Breast epithelium (tissue), 4 donors: ENCODE results near the gene CDH10. TPM values are rescaled to one million over a fixed set of nuclear protein-coding genes. Genes with fewer than 3 reads are reported as not detected.

ENCODE experiments used
- DNase-seq, 2 donors: peaks; one replicate each; pipeline ENCODE4 v3.0.0-alpha.2; 2019; ENCODE audit warnings: low spot score in 2 of 2
- H3K27ac ChIP-seq, 2 donors: fragments of 200-600 bp; sonication (generic) in 1 of 2; one replicate each; pipeline ENCODE4 v1.5.1; 2016 to 2019; ENCODE audit warnings: mild to moderate bottlenecking in 1 of 2
- H3K27me3 ChIP-seq, 2 donors: fragments of 200-600 bp; sonication (generic) in 1 of 2; one replicate each; pipeline versions ENCODE4 v1.5.1 to v1.6.0; 2017 to 2019; ENCODE audit warnings: control low read depth in 1 of 2, mild to moderate bottlenecking in 1 of 2
- H3K36me3 ChIP-seq: fragments of 200-600 bp; one replicate; pipeline ENCODE4 v1.5.1; 2019
- H3K4me1 ChIP-seq, 2 donors: fragments of 200-600 bp; sonication (generic); one replicate each; pipeline ENCODE4 v1.5.1; 2016 to 2019; ENCODE audit warnings: control low read depth in 1 of 2
- H3K4me3 ChIP-seq, 3 donors: fragments of 200-600 bp; sonication (generic); 1 replicate in 2 of 3; 2 replicates in 1 of 3; pipeline ENCODE4 v1.5.1; 2016 to 2019; ENCODE audit warnings: mild to moderate bottlenecking in 3 of 3, moderate library complexity in 2 of 3
- H3K9me3 ChIP-seq, 2 donors: fragments of 200-600 bp; sonication (generic) in 1 of 2; one replicate each; pipeline ENCODE4 v1.5.1; 2016 to 2019; ENCODE audit warnings: control low read depth in 1 of 2
- POLR2A ChIP-seq: fragments of 450-650 bp; IDR thresholded peaks from one replicate; pipeline ENCODE4 v1.6.1; 2016; ENCODE audit warnings: antibody characterized with exemption, mild to moderate bottlenecking, moderate library complexity
- POLR2AphosphoS5 ChIP-seq, 3 donors: sonication (generic); formaldehyde crosslinking; IDR thresholded peaks; one replicate each; pipeline ENCODE4 v1.6.1; 2017; ENCODE audit warnings: antibody characterized with exemption in 3 of 3
- intact Hi-C: fragments of 100-400 bp; cut with DNase I; formaldehyde crosslinking; loops from one replicate; pipeline ENCODE4 v1.15.1; 2023; ENCODE audit warnings: low total_unique reads
- total RNA-seq, 3 donors: library from RNA; depleted of rRNA; stranded (reverse); fragments of >200 nt; gene quantifications; one replicate each; pipeline ENCODE4 v1.1.0, GENCODE V29; 2016
- TF ChIP-seq, protein P1 (sequence below), 3 donors: fragments of 450-650 bp; IDR thresholded peaks; one replicate each; pipeline ENCODE4 v1.5.1; 2016 to 2017; ENCODE audit warnings: antibody characterized with exemption in 3 of 3, mild to moderate bottlenecking in 3 of 3, moderate library complexity in 3 of 3

Gene CDH10
- not detected for total RNA-seq

DNA sequence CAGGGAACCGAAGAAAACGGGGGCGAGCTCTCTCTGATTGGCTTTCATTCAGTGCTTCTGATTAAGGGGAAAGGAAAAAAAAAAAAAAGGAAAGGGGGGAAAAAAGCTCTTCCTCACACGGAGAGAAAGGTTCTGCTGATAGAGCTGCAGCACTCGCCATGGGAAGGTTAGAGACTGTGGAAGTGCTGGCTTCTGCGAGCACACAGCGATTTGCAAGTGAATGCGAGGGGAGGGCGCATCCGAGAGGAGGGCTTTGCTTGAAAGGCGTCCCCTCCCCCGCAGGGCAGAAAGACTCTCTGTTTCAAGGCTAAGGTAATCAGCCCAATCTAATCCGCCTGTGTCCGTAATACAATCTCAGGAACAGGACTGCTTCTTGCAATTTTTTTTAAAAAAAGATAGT is at the start of gene CDH10:
CDH10 (minus strand) TSS at position 218 of the 400 bp plus-strand sequence. CDS start 51,488 bp downstream, outside the sequence.
- H3K36me3 ChIP-seq, result no peaks in the 10 kb centered on the region
- no peaks in the 10 kb centered on the region for H3K9me3 ChIP-seq
- intact Hi-C loops, result no loop called here

DNA sequence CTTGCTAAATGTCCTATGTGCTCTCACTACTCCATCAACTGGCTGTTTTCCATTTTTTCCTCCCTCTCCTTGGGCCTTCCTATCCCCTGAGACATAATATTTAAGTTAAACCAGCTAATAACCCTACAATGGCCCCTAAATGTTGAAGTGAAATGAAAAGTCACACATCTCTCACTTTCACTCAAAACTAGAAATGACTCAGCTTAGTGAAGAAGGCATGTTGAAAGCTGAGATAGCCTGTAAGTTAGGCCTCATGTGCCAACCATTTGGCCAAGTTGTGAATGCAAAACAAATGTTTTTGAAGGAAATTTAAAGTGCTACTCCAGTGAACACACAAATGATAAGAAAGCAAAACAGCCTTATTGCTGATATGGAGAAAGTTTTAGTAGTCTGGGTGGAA is 48.8 kb upstream of the CDH10 start:
- H3K36me3 ChIP-seq, result no peaks in the 10 kb centered on the region
- no peak for DNase-seq
- intact Hi-C loops, result loop anchor here (5.0 kb wide), 1 partner anchor 119 kb away; no protein-coding TSS in a partner anchor
- no peaks in the 10 kb centered on the region for H3K27me3 ChIP-seq
- no peaks in the 10 kb centered on the region for H3K4me1 ChIP-seq
- no peak overlapping the region for H3K27ac ChIP-seq
- peaks cover 0 to under 1% of the 10 kb centered on the region in 2 donors for H3K9me3 ChIP-seq
- H3K4me3 ChIP-seq, result no peak overlapping the region
- TF ChIP-seq, protein P1, sequence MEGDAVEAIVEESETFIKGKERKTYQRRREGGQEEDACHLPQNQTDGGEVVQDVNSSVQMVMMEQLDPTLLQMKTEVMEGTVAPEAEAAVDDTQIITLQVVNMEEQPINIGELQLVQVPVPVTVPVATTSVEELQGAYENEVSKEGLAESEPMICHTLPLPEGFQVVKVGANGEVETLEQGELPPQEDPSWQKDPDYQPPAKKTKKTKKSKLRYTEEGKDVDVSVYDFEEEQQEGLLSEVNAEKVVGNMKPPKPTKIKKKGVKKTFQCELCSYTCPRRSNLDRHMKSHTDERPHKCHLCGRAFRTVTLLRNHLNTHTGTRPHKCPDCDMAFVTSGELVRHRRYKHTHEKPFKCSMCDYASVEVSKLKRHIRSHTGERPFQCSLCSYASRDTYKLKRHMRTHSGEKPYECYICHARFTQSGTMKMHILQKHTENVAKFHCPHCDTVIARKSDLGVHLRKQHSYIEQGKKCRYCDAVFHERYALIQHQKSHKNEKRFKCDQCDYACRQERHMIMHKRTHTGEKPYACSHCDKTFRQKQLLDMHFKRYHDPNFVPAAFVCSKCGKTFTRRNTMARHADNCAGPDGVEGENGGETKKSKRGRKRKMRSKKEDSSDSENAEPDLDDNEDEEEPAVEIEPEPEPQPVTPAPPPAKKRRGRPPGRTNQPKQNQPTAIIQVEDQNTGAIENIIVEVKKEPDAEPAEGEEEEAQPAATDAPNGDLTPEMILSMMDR (IDR thresholded peaks at IDR 0.05), result no peak
- TF ChIP-seq POLR2AphosphoS5 (IDR thresholded peaks at IDR 0.05) (no peak), POLR2A (no peak)

More for the DNA sequence above, at the start of gene CDH10:
- DNase-seq, result no peak
- H3K4me1 ChIP-seq, result no peaks in the 10 kb centered on the region
- peak within 1 kb of the TSS in 2 of 3 donors; percentile 12 to 46 for H3K4me3 ChIP-seq
- TF ChIP-seq, protein P1 (IDR thresholded peaks at IDR 0.05), result no peak
- no peak for TF ChIP-seq POLR2AphosphoS5 (IDR thresholded peaks at IDR 0.05)
- no peak for TF ChIP-seq POLR2A
- H3K27ac ChIP-seq, result no peak within 1 kb of the TSS
- H3K27me3 ChIP-seq, result peaks cover 0 to 21% of the 10 kb centered on the region in 2 donors

DNA sequence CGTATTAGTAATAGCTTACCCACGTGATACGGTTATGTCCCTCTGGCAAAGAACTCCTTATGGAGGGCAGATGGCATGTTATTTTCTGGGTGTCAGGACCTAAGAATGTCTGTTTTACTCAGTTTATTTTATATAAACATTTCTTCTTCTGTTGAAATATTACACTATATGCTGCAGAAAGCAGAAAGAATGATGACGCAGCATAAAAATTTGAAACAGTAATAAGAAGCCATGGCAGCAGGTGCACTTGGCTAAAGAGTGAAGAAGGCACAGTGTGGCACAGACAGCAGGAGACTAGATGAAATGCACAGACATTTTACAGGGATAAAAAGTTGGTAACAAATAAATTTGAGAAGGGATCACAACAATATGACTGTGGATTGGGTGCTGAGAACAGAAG is 46.3 kb upstream of the CDH10 start:
- Histone ChIP-seq H3K9me3 (peaks cover 9 to 21% of the 10 kb centered on the region in 2 donors), H3K27ac (no peak overlapping the region), H3K4me3 (no peak overlapping the region), H3K4me1 (no peaks in the 10 kb centered on the region), H3K36me3 (no peaks in the 10 kb centered on the region), H3K27me3 (no peaks in the 10 kb centered on the region)
- no peak for TF ChIP-seq POLR2AphosphoS5 (IDR thresholded peaks at IDR 0.05)
- TF ChIP-seq, protein P1 (IDR thresholded peaks at IDR 0.05), result no peak
- no peak for TF ChIP-seq POLR2A
- intact Hi-C loops, result loop anchor here (5.0 kb wide), 1 partner anchor 121 kb away; no protein-coding TSS in a partner anchor
- DNase-seq, result no peak

DNA sequence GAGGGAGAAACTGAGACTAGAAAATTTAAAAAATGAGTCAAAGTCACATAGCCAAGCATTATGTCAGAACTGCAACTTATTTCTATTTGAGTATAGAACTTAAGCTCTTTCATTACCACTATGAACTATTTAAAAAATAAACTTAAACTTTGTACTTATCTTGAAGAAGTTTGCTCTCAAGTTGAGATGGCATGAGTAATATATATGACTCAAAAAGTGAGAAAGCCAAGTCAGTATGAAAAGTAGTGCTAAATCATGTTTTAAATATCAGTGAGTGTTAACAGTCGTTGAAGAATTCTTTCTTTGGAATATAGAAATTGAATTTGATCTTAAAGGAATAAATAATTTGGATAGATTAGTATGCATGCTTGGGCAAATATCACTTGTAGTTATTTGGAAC is 36.3 kb upstream of the CDH10 start:
- Histone ChIP-seq H3K27ac (no peak overlapping the region), H3K4me3 (no peak overlapping the region)
- intact Hi-C loops, result no loop called here

DNA sequence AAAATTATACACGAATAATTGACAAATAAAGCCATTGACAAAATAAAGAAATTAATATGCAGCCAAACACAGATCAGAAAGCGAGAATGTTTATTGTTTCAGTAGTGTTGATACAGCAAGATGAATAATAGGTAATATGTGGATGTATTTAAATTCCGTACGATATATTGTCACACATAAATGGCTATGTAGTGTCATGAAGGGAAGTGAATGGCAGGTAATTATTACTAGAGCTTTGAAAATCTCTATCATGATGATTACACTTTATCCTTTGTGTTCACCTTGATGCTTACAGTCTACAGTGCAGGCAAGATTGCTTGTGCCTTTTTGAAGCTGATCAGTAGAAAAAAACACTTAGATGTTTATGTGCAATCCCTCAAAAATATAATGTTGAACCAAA is 23.3 kb upstream of the CDH10 start:
- no peak for TF ChIP-seq POLR2A
- intact Hi-C loops, result no loop called here
- H3K27ac ChIP-seq, result no peak overlapping the region

More for the DNA sequence above, 36.3 kb upstream of the CDH10 start:
- TF ChIP-seq POLR2AphosphoS5 (IDR thresholded peaks at IDR 0.05), result no peak
- no peak for TF ChIP-seq POLR2A
- TF ChIP-seq, protein P1 (IDR thresholded peaks at IDR 0.05), result no peak
- no peak for DNase-seq
- H3K27me3 ChIP-seq, result no peaks in the 10 kb centered on the region
- no peaks in the 10 kb centered on the region for H3K36me3 ChIP-seq
- no peaks in the 10 kb centered on the region for H3K4me1 ChIP-seq
- H3K9me3 ChIP-seq, result peaks cover 5 to 29% of the 10 kb centered on the region in 2 donors

DNA sequence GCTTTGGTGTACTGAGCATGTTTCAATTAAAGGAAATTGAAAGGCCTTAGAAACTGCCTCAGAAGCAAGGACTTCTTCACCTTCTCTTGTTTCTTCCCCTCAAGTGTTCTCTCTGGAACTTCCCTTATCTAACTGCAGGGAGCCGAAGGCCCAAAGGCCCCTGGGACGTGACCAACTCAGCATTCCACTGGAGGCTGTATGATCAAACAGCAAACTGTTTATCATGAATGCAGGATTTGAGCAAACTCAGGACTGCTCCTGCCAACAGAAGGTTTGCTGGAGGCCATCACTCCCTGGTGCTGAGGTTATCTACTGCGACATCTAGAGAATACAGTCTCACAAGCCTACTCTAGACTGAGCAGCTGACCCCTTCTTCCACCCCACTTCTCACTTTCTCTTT is 4.8 kb upstream of the CDH10 start:
- Histone ChIP-seq H3K27me3 (peaks cover 0 to 16% of the 10 kb centered on the region in 2 donors), H3K36me3 (no peaks in the 10 kb centered on the region), H3K4me1 (no peaks in the 10 kb centered on the region), H3K27ac (no peak overlapping the region), H3K4me3 (no peak overlapping the region), H3K9me3 (no peaks in the 10 kb centered on the region)
- no peak for DNase-seq
- TF ChIP-seq POLR2AphosphoS5 (IDR thresholded peaks at IDR 0.05), result no peak
- TF ChIP-seq, protein P1 (IDR thresholded peaks at IDR 0.05), result no peak
- TF ChIP-seq POLR2A, result no peak
- intact Hi-C loops, result no loop called here

More for the DNA sequence above, 23.3 kb upstream of the CDH10 start:
- Histone ChIP-seq H3K27me3 (no peaks in the 10 kb centered on the region), H3K4me1 (no peaks in the 10 kb centered on the region), H3K36me3 (no peaks in the 10 kb centered on the region), H3K9me3 (no peaks in the 10 kb centered on the region), H3K4me3 (no peak overlapping the region)
- no peak for DNase-seq
